CD4-positive, alpha-beta T cell treated with Interleukin-4 for 1 hour (primary cell): ENCODE data around the gene NOCT.
"Not testable (repeated sequence)": the region's sequence is repeated elsewhere in the genome, so short reads cannot be mapped to it uniquely, and the experiment has no call there.

Experiments used
- DNase-seq, 2 donors: peaks; one replicate each; pipeline ENCODE4 v3.0.0-alpha.2; 2020 to 2022

NOCT gene

GRCh38 chr4:139011225-139011950 is 4.2 kb upstream of the NOCT start:
- DNase-seq = no peak

- DNase-seq = peak in 1 of 2 donors; percentile 25
Measured at GRCh38 chr4:139014371-139015268, 961 bp upstream of the NOCT start.

GRCh38 chr4:139015948-139016471 is 429 bp downstream of the NOCT start:
- DNase-seq = peak in 1 of 2 donors; percentile 38

- DNase-seq = no peak
Measured at GRCh38 chr4:139017861-139018260, 2.3 kb downstream of the NOCT start.

- DNase-seq = no peak
Measured at GRCh38 chr4:139018501-139018900, 2.9 kb downstream of the NOCT start.

GRCh38 chr4:139018971-139019758 is 3.6 kb downstream of the NOCT start:
- no peak for DNase-seq

GRCh38 chr4:139020384-139020783 is 4.8 kb downstream of the NOCT start:
- DNase-seq = no peak

- DNase-seq = not testable (repeated sequence)
Measured at GRCh38 chr4:139021071-139021470, 5.5 kb downstream of the NOCT start.

- no peak for DNase-seq
Measured at GRCh38 chr4:139022835-139023234, 7.3 kb downstream of the NOCT start.

- no peak for DNase-seq
Measured at GRCh38 chr4:139024686-139025085, 9.1 kb downstream of the NOCT start.

- DNase-seq = no peak
Measured at GRCh38 chr4:139025841-139026240, 10.3 kb downstream of the NOCT start.

- DNase-seq = no peak
Measured at GRCh38 chr4:139027776-139028175, 12.2 kb downstream of the NOCT start.

GRCh38 chr4:139028191-139028661 is 12.6 kb downstream of the NOCT start:
- DNase-seq = no peak

GRCh38 chr4:139029866-139030363 is 14.3 kb downstream of the NOCT start:
- not testable (repeated sequence) for DNase-seq

GRCh38 chr4:139030614-139031235 is 15.1 kb downstream of the NOCT start:
- DNase-seq = peak; percentile 81 to 85

- DNase-seq = no peak
Measured at GRCh38 chr4:139035650-139036049, 20.1 kb downstream of the NOCT start.

- DNase-seq = no peak
Measured at GRCh38 chr4:139036885-139037284, 21.3 kb downstream of the NOCT start.

GRCh38 chr4:139038874-139039443 is 23.4 kb downstream of the NOCT start:
- DNase-seq = no peak

- DNase-seq = no peak
Measured at GRCh38 chr4:139042981-139043460, 27.4 kb downstream of the NOCT start.

- no peak for DNase-seq
Measured at GRCh38 chr4:139044291-139044690, 28.7 kb downstream of the NOCT start.

- no peak for DNase-seq
Measured at GRCh38 chr4:139048026-139048425, 32.4 kb downstream of the NOCT start.

GRCh38 chr4:139050446-139050845 is 34.9 kb downstream of the NOCT start:
- no peak for DNase-seq
